ENCODE measurements around the gene STYK1.

STYK1 gene

GRCh38 chr12:10718279-10718821 is 44.5 kb upstream of the STYK1 start:
- peak overlapping the region; percentile 14; the same call in 1 of the 2 replicates for H3K4me2 ChIP-seq (ENCODE audit: insufficient read depth, low read length)
- DNase-seq (no peak), ATAC-seq (ENCODE audit: insufficient read depth, low read depth) (no peak)
- no peaks in the 10 kb centered on the region for H3K9me3 ChIP-seq (ENCODE audit: insufficient read depth, low read length, severe bottlenecking)
- peaks cover 35% of the 10 kb centered on the region; the same call in 1 of the 2 replicates for H4K20me1 ChIP-seq (ENCODE audit: insufficient read depth, low read length)
- TF ChIP-seq EZH2 (IDR thresholded peaks at IDR 0.05; ENCODE audit: borderline replicate concordance, low read depth, low read length, severe bottlenecking) = no peak
- no peak for TF ChIP-seq CTCF (IDR thresholded peaks at IDR 0.05; ENCODE audit: borderline replicate concordance, extremely low read depth, low read length, poor library complexity, severe bottlenecking)
- H3K79me2 ChIP-seq (ENCODE audit: insufficient read depth, low read length) = peaks cover 50% of the 10 kb centered on the region
- H3K27ac ChIP-seq (ENCODE audit: low read length) = no peak overlapping the region
- H2AFZ ChIP-seq (ENCODE audit: low read depth, low read length) = no peak overlapping the region
- H3K4me1 ChIP-seq (ENCODE audit: insufficient read depth, low read length) = peaks cover 78% of the 10 kb centered on the region
- peaks cover 37% of the 10 kb centered on the region for H3K36me3 ChIP-seq (ENCODE audit: insufficient read depth, low read length)
- H3K9ac ChIP-seq (ENCODE audit: low read depth, low read length) = no peak overlapping the region
- no peak overlapping the region for H3K4me3 ChIP-seq (ENCODE audit: low read depth in 1 of 2, low read length in 2 of 2)
- peaks cover 3% of the 10 kb centered on the region for H3K27me3 ChIP-seq (ENCODE audit: insufficient read depth, low read length, poor library complexity)

GRCh38 chr12:10717410-10717809 is 43.6 kb upstream of the STYK1 start:
- H3K9ac ChIP-seq (ENCODE audit: low read depth, low read length) = no peak overlapping the region
- peaks cover 75% of the 10 kb centered on the region for H3K4me1 ChIP-seq (ENCODE audit: insufficient read depth, low read length)
- ATAC-seq (ENCODE audit: insufficient read depth, low read depth) = no peak
- H3K9me3 ChIP-seq (ENCODE audit: insufficient read depth, low read length, severe bottlenecking) = no peaks in the 10 kb centered on the region
- H3K27ac ChIP-seq (ENCODE audit: low read length) = no peak overlapping the region
- H3K36me3 ChIP-seq (ENCODE audit: insufficient read depth, low read length) = peaks cover 46% of the 10 kb centered on the region
- no peak for DNase-seq
- H3K4me3 ChIP-seq (ENCODE audit: low read depth in 1 of 2, low read length in 2 of 2) = no peak overlapping the region
- peaks cover 35% of the 10 kb centered on the region; the same call in 1 of the 2 replicates for H4K20me1 ChIP-seq (ENCODE audit: insufficient read depth, low read length)
- H3K27me3 ChIP-seq (ENCODE audit: insufficient read depth, low read length, poor library complexity) = no peaks in the 10 kb centered on the region
- no peak overlapping the region for H2AFZ ChIP-seq (ENCODE audit: low read depth, low read length)
- peaks cover 46% of the 10 kb centered on the region for H3K79me2 ChIP-seq (ENCODE audit: insufficient read depth, low read length)
- H3K4me2 ChIP-seq (ENCODE audit: insufficient read depth, low read length) = no peak overlapping the region
- TF ChIP-seq CTCF (IDR thresholded peaks at IDR 0.05; ENCODE audit: borderline replicate concordance, extremely low read depth, low read length, poor library complexity, severe bottlenecking) = no peak
- TF ChIP-seq EZH2 (IDR thresholded peaks at IDR 0.05; ENCODE audit: borderline replicate concordance, low read depth, low read length, severe bottlenecking) = no peak

- Histone ChIP-seq H4K20me1 (ENCODE audit: insufficient read depth, low read length) (peaks cover 35% of the 10 kb centered on the region; the same call in 1 of the 2 replicates), H3K9me3 (ENCODE audit: insufficient read depth, low read length, severe bottlenecking) (no peaks in the 10 kb centered on the region), H3K36me3 (ENCODE audit: insufficient read depth, low read length) (peaks cover 50% of the 10 kb centered on the region), H3K4me3 (ENCODE audit: low read depth in 1 of 2, low read length in 2 of 2) (no peak overlapping the region), H3K27me3 (ENCODE audit: insufficient read depth, low read length, poor library complexity) (no peaks in the 10 kb centered on the region), H3K4me1 (ENCODE audit: insufficient read depth, low read length) (peaks cover 69% of the 10 kb centered on the region), H2AFZ (ENCODE audit: low read depth, low read length) (no peak overlapping the region), H3K9ac (ENCODE audit: low read depth, low read length) (no peak overlapping the region), H3K79me2 (ENCODE audit: insufficient read depth, low read length) (peaks cover 41% of the 10 kb centered on the region), H3K27ac (ENCODE audit: low read length) (no peak overlapping the region), H3K4me2 (ENCODE audit: insufficient read depth, low read length) (no peak overlapping the region)
- no peak for TF ChIP-seq EZH2 (IDR thresholded peaks at IDR 0.05; ENCODE audit: borderline replicate concordance, low read depth, low read length, severe bottlenecking)
- no peak for TF ChIP-seq CTCF (IDR thresholded peaks at IDR 0.05; ENCODE audit: borderline replicate concordance, extremely low read depth, low read length, poor library complexity, severe bottlenecking)
- ATAC-seq (ENCODE audit: insufficient read depth, low read depth) (no peak), DNase-seq (no peak)
Observed at GRCh38 chr12:10716704-10717315, 43.0 kb upstream of the STYK1 start.
